Measurements from ENCODE around the gene PRRC2C. TPM values are rescaled to one million over a fixed set of nuclear protein-coding genes. Genes with fewer than 3 reads are reported as not detected.
"Not testable (repeated sequence)": the region's sequence is repeated elsewhere in the genome, so short reads cannot be mapped to it uniquely, and the experiment has no call there.

Gene PRRC2C
- total and polyA plus RNA-seq, 2 donors (not counting 1 experiment from before 2014, with no cell fraction given) = 48.5 to 50.4 TPM

DNA sequence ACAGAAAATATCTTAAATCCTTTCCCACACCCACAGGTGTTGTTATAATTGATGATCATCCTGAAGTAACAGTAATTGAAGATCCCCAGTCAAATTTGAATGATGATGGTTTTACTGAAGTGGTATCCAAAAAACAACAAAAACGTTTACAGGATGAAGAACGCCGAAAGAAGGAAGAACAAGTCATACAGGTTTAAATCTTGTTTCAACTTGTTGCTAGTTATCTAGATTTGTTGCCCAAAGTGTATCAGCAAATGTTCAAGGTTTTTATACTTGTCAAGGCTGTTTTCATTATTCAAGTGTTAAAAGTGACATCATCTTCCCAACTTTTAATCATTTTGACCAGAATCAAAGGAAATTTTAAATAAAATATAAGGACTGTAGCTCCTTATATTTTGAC, 64.7 kb downstream of the PRRC2C start:
- no peak for DNase-seq (ENCODE audit: low read depth in 2 of 2)
- no peak overlapping the region for H3K4me2 ChIP-seq (ENCODE audit: extremely low read depth, insufficient read depth, low read length)
- no peak overlapping the region for H3K4me3 ChIP-seq (replicated peaks in 1 of 4; ENCODE audit: control extremely low read depth in 1 of 4, insufficient read depth in 1 of 4, low read depth in 3 of 4, low read length in 4 of 4)
- TF ChIP-seq, protein P1, sequence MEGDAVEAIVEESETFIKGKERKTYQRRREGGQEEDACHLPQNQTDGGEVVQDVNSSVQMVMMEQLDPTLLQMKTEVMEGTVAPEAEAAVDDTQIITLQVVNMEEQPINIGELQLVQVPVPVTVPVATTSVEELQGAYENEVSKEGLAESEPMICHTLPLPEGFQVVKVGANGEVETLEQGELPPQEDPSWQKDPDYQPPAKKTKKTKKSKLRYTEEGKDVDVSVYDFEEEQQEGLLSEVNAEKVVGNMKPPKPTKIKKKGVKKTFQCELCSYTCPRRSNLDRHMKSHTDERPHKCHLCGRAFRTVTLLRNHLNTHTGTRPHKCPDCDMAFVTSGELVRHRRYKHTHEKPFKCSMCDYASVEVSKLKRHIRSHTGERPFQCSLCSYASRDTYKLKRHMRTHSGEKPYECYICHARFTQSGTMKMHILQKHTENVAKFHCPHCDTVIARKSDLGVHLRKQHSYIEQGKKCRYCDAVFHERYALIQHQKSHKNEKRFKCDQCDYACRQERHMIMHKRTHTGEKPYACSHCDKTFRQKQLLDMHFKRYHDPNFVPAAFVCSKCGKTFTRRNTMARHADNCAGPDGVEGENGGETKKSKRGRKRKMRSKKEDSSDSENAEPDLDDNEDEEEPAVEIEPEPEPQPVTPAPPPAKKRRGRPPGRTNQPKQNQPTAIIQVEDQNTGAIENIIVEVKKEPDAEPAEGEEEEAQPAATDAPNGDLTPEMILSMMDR (conservative IDR thresholded peaks at IDR 0.05 in 1 of 2, IDR thresholded peaks at IDR 0.05 in 1 of 2; ENCODE audit: low read depth in 1 of 2, low read length in 2 of 2) = no peak
- TF ChIP-seq EZH2 (IDR thresholded peaks at IDR 0.05; ENCODE audit: low read length, missing control alignments) = no peak
- no peak overlapping the region for H3K9ac ChIP-seq (ENCODE audit: insufficient read depth, low read length)
- no peaks in the 10 kb centered on the region for H4K20me1 ChIP-seq (ENCODE audit: control insufficient read depth, extremely low read depth, insufficient read depth, low read length)
- H3K4me1 ChIP-seq (ENCODE audit: control insufficient read depth, extremely low read depth, insufficient read depth, low read length) = no peaks in the 10 kb centered on the region
- H3K9me3 ChIP-seq (ENCODE audit: control insufficient read depth, insufficient read depth, low read depth, low read length) = no peaks in the 10 kb centered on the region
- H3K36me3 ChIP-seq (ENCODE audit: control insufficient read depth, insufficient read depth, low read length) = no peaks in the 10 kb centered on the region
- no peak overlapping the region for H3K27ac ChIP-seq (ENCODE audit: insufficient read depth, low read length)
- H3K27me3 ChIP-seq (ENCODE audit: control insufficient read depth, insufficient read depth, low read length) = no peaks in the 10 kb centered on the region
- no peak overlapping the region for H2AFZ ChIP-seq (ENCODE audit: low read length)
- H3K79me2 ChIP-seq (ENCODE audit: control insufficient read depth, insufficient read depth, low read length) = peaks cover 4% of the 10 kb centered on the region

DNA sequence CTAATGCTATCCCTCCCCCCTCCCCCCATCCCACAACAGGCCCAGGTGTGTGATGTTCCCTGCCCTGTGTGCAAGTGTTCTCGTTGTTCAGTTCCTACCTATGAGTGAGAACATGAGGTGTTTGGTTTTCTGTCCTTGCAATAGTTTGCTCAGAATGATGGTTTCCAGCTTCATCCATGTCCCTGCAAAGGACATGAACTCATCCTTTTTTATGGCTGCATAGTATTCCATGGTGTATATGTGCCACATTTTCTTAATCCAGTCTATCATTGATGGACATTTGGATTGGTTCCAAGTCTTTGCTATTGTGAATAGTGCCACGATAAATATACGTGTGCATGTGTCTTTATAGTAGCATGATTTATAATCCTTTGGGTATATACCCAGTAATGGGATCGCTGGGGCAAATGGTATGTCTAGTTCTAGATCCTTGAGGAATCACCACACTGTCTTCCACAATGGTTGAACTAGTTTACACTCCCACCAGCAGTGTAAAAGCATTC, 65.3 kb downstream of the PRRC2C start:
- H2AFZ ChIP-seq (ENCODE audit: low read length); H3K27me3 ChIP-seq (ENCODE audit: control insufficient read depth, insufficient read depth, low read length); DNase-seq (ENCODE audit: low read depth in 2 of 2); H3K79me2 ChIP-seq (ENCODE audit: control insufficient read depth, insufficient read depth, low read length); H3K4me2 ChIP-seq (ENCODE audit: extremely low read depth, insufficient read depth, low read length); H3K4me1 ChIP-seq (ENCODE audit: control insufficient read depth, extremely low read depth, insufficient read depth, low read length); H4K20me1 ChIP-seq (ENCODE audit: control insufficient read depth, extremely low read depth, insufficient read depth, low read length); H3K4me3 ChIP-seq (replicated peaks in 1 of 4; ENCODE audit: control extremely low read depth in 1 of 4, insufficient read depth in 1 of 4, low read depth in 3 of 4, low read length in 4 of 4); H3K27ac ChIP-seq (ENCODE audit: insufficient read depth, low read length); H3K36me3 ChIP-seq (ENCODE audit: control insufficient read depth, insufficient read depth, low read length); H3K9ac ChIP-seq (ENCODE audit: insufficient read depth, low read length); H3K9me3 ChIP-seq (ENCODE audit: control insufficient read depth, insufficient read depth, low read depth, low read length): not testable (repeated sequence)

DNA sequence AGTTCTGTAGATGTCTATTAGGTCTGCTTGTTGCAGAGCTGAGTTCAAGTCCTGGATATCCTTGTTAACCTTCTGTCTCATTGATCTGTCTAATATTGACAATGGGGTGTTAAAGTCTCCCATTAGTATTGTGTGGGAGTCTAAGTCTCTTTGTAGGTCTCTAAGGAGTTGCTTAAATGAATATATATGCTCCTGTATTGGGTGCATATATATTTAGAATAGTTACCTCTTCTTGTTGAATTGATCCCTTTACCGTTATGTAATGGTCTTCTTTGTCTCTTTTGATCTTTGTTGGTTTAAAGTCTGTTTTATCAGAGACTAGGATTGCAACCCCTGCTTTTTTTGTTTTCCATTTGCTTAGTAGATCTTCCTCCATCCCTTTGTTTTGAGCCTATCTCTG, 68.6 kb downstream of the PRRC2C start:
- not testable (repeated sequence) for H3K4me3 ChIP-seq (replicated peaks in 1 of 4; ENCODE audit: control extremely low read depth in 1 of 4, insufficient read depth in 1 of 4, low read depth in 3 of 4, low read length in 4 of 4); H3K27ac ChIP-seq (ENCODE audit: insufficient read depth, low read length); H3K27me3 ChIP-seq (ENCODE audit: control insufficient read depth, insufficient read depth, low read length); H2AFZ ChIP-seq (ENCODE audit: low read length); DNase-seq (ENCODE audit: low read depth in 2 of 2); H3K9me3 ChIP-seq (ENCODE audit: control insufficient read depth, insufficient read depth, low read depth, low read length); H3K4me1 ChIP-seq (ENCODE audit: control insufficient read depth, extremely low read depth, insufficient read depth, low read length); H3K36me3 ChIP-seq (ENCODE audit: control insufficient read depth, insufficient read depth, low read length); H3K9ac ChIP-seq (ENCODE audit: insufficient read depth, low read length); H4K20me1 ChIP-seq (ENCODE audit: control insufficient read depth, extremely low read depth, insufficient read depth, low read length); H3K4me2 ChIP-seq (ENCODE audit: extremely low read depth, insufficient read depth, low read length); H3K79me2 ChIP-seq (ENCODE audit: control insufficient read depth, insufficient read depth, low read length)

DNA sequence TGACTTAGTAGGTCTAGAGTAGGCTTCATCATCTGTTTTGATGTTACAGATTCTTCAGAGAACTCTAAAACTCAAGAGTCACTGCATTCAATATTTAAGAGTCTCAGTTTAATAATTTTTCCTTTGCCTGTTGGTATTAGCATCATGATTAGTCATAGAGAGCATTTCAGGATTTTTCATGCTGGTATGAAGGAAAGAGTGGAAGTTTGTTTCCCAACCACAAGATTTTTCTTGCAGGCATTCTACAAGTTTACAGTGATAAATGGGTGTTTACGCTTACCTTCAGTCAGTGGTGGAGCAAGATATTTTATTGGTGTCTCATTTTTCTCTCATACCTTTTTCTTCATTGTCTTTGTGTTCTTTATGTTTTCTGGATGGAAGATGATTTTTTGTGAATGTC, 78.3 kb downstream of the PRRC2C start:
- Histone ChIP-seq H3K4me1 (ENCODE audit: control insufficient read depth, extremely low read depth, insufficient read depth, low read length) (no peaks in the 10 kb centered on the region), H3K9ac (ENCODE audit: insufficient read depth, low read length) (no peak overlapping the region), H2AFZ (ENCODE audit: low read length) (no peak overlapping the region), H3K79me2 (ENCODE audit: control insufficient read depth, insufficient read depth, low read length) (no peaks in the 10 kb centered on the region), H3K27ac (ENCODE audit: insufficient read depth, low read length) (no peak overlapping the region), H3K27me3 (ENCODE audit: control insufficient read depth, insufficient read depth, low read length) (no peaks in the 10 kb centered on the region), H3K9me3 (ENCODE audit: control insufficient read depth, insufficient read depth, low read depth, low read length) (no peaks in the 10 kb centered on the region), H3K4me2 (ENCODE audit: extremely low read depth, insufficient read depth, low read length) (no peak overlapping the region), H4K20me1 (ENCODE audit: control insufficient read depth, extremely low read depth, insufficient read depth, low read length) (no peaks in the 10 kb centered on the region), H3K4me3 (replicated peaks in 1 of 4; ENCODE audit: control extremely low read depth in 1 of 4, insufficient read depth in 1 of 4, low read depth in 3 of 4, low read length in 4 of 4) (no peak overlapping the region), H3K36me3 (ENCODE audit: control insufficient read depth, insufficient read depth, low read length) (peaks cover 11% of the 10 kb centered on the region)
- no peak for TF ChIP-seq EZH2 (IDR thresholded peaks at IDR 0.05; ENCODE audit: low read length, missing control alignments)
- TF ChIP-seq, protein P1 (conservative IDR thresholded peaks at IDR 0.05 in 1 of 2, IDR thresholded peaks at IDR 0.05 in 1 of 2; ENCODE audit: low read depth in 1 of 2, low read length in 2 of 2) = no peak
- DNase-seq (ENCODE audit: low read depth in 2 of 2) = peak; percentile 18 to 84

Data from fibroblast of lung (primary cell).